ENCODE data around the gene TBATA. TPM values are rescaled to one million over a fixed set of nuclear protein-coding genes. Genes with fewer than 3 reads are reported as not detected.
A peak's percentile ranks its signal among the peaks of the same experiment; 100 is the strongest.

TBATA gene
- total RNA-seq, 1 donor from 2014 or later = not detected

- peak; percentile 79 to 87 for DNase-seq (ENCODE audit: extremely low spot score in 2 of 2)
- Histone ChIP-seq H3K36me3 (no peaks in the 10 kb centered on the region), H3K27me3 (no peaks in the 10 kb centered on the region), H3K4me3 (no peak overlapping the region), H3K27ac (no peak overlapping the region), H3K4me1 (no peaks in the 10 kb centered on the region), H3K9me3 (no peaks in the 10 kb centered on the region)
- intact Hi-C loops (cut with DNase I) = no loop called here
- no peak for TF ChIP-seq CTCF (IDR thresholded peaks at IDR 0.05)
- no peak for TF ChIP-seq POLR2AphosphoS5 (IDR thresholded peaks at IDR 0.05; ENCODE audit: insufficient read depth in 1 of 2, low read depth in 1 of 2)
- TF ChIP-seq POLR2A (IDR thresholded peaks at IDR 0.05) = no peak
Measured at GRCh38 chr10:70774810-70775678, 10.1 kb downstream of the TBATA start.

- intact Hi-C loops (cut with DNase I) = no loop called here
Measured at GRCh38 chr10:70773965-70774809, 11.0 kb downstream of the TBATA start.

GRCh38 chr10:70773461-70773860 lies 11.7 kb downstream of the TBATA start:
- DNase-seq (ENCODE audit: extremely low spot score in 2 of 2) = peak in 1 of 2 donors; percentile 84
- Histone ChIP-seq H3K27ac (no peak overlapping the region), H3K36me3 (no peaks in the 10 kb centered on the region), H3K4me1 (no peaks in the 10 kb centered on the region), H3K9me3 (no peaks in the 10 kb centered on the region), H3K27me3 (no peaks in the 10 kb centered on the region), H3K4me3 (no peak overlapping the region)
- intact Hi-C loops (cut with DNase I) = no loop called here
- no peak for TF ChIP-seq CTCF (IDR thresholded peaks at IDR 0.05)
- no peak for TF ChIP-seq POLR2A (IDR thresholded peaks at IDR 0.05)
- TF ChIP-seq POLR2AphosphoS5 (IDR thresholded peaks at IDR 0.05; ENCODE audit: insufficient read depth in 1 of 2, low read depth in 1 of 2) = no peak

More at GRCh38 chr10:70773965-70774809, 11.0 kb downstream of the TBATA start:
- Histone ChIP-seq H3K4me1 (no peaks in the 10 kb centered on the region), H3K27ac (no peak overlapping the region), H3K36me3 (no peaks in the 10 kb centered on the region), H3K27me3 (no peaks in the 10 kb centered on the region), H3K9me3 (no peaks in the 10 kb centered on the region), H3K4me3 (no peak overlapping the region)
- DNase-seq (ENCODE audit: extremely low spot score in 2 of 2) = peak; percentile 80 to 87
- TF ChIP-seq POLR2A (IDR thresholded peaks at IDR 0.05) (no peak), CTCF (IDR thresholded peaks at IDR 0.05) (no peak), POLR2AphosphoS5 (IDR thresholded peaks at IDR 0.05; ENCODE audit: insufficient read depth in 1 of 2, low read depth in 1 of 2) (no peak)

- no peak overlapping the region for H3K4me3 ChIP-seq
- TF ChIP-seq CTCF (IDR thresholded peaks at IDR 0.05) (no peak), POLR2AphosphoS5 (IDR thresholded peaks at IDR 0.05; ENCODE audit: insufficient read depth in 1 of 2, low read depth in 1 of 2) (no peak)
- H3K9me3 ChIP-seq = no peaks in the 10 kb centered on the region
- intact Hi-C loops (cut with DNase I) = no loop called here
- no peak overlapping the region for H3K27ac ChIP-seq
- H3K27me3 ChIP-seq = no peaks in the 10 kb centered on the region
- H3K4me1 ChIP-seq = no peaks in the 10 kb centered on the region
- DNase-seq (ENCODE audit: extremely low spot score in 2 of 2) = peak; percentile 64 to 71
- no peaks in the 10 kb centered on the region for H3K36me3 ChIP-seq
Measured at GRCh38 chr10:70772627-70773026, 12.6 kb downstream of the TBATA start.
